NCI-H2107 (cell line): ENCODE results near the gene PRR11.
A peak's percentile ranks its signal among the peaks of the same experiment; 100 is the strongest.
"Not testable (repeated sequence)": the region's sequence is repeated elsewhere in the genome, so short reads cannot be mapped to it uniquely, and the experiment has no call there.

Source experiments
- DNase-seq: peaks from one replicate; lab custom pipeline; 2025; lab: John Stamatoyannopoulos, UW

The PRR11 gene

DNA sequence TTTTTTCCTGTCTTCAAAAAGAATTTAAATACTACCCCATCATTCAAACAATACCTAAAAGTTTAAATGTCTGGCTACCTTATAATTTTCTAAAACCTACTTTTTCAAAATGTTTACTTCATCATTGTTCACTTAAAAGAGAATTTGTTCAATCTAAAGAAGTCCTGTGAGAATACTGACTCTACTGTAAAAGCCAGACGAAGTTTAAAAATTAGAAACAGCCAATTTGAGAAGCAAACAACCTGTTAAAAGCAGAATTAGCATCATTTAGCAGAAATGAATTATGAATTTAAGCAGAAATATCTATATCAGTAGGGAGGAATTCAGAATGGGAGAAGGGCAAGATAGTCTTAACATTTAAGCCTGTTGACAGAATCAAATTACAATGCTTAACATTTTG, 2.6 kb upstream of the PRR11 start:
- no peak for DNase-seq

DNA sequence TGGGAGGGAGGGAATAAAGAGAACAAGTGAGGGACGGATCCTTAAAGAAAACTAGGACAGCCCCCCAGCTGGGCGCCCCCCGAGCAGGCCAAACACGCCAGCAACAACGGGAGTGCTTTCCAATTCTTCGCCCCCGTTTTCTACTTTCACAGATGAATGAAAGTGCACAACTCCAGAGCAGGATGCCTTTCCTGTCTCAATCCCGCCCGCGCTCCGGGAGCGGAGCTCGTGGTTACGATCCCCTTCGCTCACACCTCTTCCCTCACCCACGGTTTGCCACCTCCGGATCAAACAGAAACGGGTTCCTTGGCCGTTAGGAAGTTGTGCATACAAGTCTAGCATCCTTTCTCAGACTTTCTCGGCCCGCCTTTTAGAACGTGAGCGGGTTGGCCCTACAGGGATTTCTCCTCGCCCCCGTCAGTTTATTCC, 1.2 kb upstream of the PRR11 start:
- peak; percentile 25 for DNase-seq

DNA sequence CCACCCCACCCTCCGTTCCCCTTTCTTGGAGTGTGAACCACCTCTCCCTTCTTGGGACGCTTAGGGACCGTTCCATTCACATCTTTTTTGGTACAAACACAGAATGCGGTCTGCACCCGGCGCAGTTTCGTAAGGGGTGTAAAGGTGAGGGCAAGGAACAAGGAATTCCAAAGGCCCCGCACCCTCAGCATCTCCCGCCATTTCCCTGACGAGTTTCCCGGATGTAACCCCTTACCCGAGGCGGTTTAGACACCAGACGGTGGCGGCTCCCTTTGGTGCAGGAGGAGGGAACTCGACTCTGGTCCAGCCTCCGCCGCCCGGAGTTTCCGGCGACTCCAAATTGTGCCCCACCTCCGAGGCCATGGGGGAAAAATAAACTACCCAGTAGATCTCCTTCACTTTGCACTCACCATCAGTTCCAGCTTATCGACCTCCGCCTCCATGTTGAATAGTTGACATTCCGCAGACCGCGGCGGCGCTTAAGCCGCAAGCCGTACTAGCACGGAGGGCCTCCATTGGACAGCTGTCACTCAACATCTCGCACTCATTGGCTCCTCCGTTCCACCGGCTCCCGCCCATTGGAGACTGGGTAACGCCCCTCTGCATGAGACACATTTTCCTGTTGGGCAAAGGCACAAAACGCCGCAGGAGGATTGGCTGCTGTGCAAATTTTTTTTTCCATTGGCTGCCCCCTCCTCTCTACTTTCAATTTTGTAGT, 666 bp upstream of the PRR11 start, which contains the start of gene SKA2:
Gene SKA2, minus strand, starts transcription at position 466 of the 718 bp plus-strand sequence. Its CDS starts 23 bp downstream, at position 443.
- peak; percentile 99 for DNase-seq

DNA sequence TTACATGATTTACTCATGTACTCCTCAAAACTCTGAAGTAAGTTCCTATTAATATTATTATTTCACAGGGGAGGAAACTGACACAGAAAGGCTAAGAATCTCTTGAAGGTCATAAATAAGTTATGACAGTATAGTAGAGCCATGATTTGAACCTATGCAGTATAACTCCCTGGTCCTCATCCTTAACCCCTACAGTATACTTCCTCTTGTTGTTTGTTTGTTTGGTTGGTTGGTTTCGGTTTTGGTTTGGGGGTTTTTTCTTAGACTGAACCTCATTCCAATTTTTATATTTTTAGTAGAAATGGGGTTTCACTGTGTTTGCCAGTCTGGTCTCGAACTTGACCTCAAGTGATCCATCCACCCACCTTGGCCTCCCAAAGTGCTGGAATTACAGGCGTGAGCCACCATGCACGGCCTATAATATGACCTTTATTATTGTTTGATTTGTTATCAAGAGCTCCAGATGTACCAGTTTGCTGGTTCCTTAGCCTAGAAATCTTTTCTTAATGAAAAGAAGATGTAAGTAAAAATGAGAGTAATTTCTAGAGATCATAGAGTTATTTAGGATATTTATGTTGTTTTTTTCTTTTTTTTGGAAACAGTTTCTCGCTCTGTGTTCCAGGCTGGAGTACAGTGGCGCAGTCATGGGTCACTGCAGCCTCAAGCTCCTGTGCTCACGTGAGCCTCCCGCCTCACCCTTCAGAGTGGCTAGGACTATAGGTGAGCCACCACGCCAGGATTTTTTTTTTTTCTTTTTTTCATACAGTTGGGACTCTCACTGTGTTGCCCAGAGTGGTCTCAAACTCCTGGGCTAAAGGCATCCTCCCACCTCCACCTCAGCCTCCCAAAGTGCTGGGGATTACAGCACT, 4.8 kb downstream of the PRR11 start:
- DNase-seq = no peak

DNA sequence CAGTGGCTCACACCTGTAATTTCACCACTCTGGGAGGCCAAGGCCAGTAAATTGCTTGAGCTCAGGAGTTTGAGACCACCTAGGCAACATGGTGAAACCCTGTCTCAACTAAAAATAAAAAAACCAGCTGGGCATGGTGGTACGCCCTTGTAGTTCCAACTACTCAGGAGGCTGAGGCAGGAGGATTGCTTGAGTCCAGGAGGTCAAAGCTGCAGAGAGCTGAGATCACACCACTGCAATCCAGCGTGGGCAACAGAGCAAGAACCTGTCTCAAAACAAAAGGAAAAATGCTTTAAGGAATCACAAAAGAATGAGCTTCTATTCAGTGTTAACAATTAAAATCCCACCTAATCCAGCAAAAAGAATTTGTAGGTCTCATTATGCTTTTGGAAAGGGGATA, 5.9 kb downstream of the PRR11 start:
- DNase-seq = no peak

DNA sequence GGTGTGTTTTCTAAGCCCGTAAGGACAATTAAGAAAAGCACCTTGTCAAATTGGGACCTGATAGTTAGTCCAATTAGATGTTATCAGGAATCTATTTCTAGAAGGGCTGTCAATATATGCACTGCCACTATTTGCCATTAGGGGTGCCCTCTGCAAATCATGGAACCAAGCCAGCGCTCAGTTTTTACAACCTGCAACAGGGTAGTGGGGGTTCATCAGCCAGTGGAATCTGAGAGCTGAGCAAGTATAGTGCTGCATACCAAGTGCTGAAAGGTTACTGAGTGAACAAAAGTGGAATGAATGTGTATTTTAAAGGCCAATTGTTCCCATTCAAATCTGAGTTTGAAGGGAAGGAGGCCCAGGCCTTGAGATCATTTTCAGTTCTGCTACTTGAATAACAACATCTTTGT, 10.4 kb downstream of the PRR11 start:
- DNase-seq = no peak

DNA sequence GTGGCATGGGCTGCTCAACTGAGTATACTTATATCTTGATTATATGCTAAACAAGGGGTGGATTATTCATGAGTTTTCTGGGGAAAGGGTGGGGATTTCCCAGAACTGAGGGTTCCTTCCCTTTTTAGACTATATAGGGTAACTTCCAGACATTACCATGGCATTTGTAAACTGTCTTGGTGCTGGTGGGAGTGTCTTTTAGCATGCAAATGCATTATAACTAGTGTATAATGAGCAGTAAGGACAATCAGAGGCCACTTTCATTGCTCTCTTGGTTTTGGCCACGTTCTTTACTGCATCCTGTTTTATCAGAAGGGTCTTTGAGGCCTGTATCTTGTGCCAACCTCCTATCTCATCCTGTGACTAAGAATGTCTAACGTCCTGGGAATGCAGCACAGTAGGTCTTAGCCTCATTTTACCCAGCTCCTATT, 12.0 kb downstream of the PRR11 start:
- DNase-seq = no peak

DNA sequence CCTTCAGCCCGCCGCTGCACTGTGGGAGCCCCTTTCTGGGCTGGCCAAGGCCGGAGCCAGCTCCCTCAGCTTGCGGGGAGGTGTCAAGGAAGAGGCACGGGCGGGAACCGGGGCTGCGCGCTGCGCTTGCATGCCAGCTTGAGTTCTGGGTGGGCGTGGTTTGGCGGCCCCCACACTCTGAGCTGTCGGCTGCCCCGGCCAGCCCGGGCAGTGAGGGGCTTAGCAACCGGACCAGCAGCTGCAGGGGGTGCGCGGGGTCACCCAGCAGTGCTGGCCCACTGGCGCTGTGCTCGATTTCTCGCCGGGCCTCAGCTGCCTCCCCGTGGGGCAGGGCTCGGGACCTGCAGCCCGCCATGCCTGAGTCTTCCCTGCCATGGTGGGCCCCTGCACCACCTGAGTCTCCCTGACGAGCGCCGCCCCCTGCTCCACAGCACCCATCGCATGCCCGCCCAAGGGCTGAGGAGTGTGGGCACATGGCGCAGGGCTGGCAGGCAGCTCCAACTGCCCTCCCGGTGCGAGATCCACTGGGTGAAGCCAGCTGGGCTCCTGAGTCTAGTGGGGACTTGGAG, 17.0 kb downstream of the PRR11 start:
- DNase-seq = no peak

DNA sequence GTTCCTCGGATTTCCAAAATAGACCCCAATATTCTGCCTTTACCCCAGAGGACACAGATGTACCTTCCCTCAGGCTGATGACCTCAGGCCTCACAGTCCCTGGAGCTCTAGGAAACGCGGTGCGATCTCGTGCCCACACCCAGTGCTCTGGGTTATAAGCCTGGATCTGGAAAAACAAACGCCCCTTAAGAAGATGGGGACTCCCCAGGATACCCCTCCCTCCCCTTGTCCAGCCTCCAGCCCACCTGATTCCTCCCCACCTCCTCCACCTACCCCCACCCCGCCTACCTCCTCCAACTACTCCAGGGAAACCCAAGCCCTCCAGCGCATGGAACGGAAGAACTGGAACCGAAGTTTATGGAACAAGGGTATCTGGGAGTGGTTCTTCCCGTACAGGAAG, 19.1 kb downstream of the PRR11 start:
- no peak for DNase-seq

DNA sequence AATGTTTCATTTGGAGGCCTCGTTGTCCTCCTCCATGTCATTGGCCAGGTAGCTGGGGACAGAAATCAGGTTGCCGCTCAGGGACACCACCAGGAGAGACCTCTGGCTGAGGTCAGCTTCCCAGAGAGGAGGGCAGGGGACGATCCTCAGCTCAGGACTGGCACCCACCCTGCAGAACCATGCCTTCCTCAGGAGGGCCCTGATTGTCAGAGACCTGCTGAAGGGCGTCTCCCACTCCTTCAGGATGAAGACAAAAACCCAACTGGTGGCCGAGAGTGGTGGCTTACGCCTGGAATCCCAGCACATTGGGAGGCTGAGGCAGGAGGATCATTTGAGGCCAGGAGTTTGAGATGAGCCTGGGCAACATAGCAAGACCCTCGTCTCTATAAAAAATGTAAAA, 19.5 kb downstream of the PRR11 start:
- no peak for DNase-seq

DNA sequence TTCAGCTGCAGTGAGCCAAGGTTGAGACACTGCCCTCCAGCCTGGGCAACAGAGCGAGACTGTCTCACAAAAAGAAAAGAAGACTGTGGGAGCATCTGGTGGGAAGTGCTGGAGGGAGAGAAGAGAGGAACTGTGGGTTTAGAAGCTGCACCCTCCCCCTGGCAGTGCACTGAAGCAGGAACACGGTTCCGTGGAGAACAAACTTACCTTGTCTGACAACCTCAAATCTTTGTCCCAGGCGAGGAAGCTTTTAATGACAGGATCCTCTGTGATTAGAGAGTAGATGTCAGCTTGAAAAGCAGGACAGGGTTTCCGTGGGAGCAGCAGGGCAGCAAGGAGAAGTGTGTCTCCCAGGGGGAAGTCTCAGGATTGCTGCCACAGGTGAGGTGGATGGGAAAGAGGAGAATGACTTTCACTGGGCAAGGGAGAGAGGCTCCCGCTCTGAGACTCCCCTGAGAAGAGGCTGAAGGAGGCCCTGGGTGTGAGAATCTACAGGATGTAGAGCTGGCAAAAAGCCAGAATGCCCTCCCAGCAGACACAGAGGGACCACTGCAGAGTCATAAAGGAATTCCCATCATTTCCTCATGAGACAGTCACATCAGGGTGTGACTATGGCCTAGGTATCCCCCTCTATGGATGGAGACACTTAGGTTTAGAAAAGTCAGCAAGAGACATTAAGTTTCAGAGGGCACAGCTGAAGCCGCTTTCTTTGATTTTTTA, 22.9 kb downstream of the PRR11 start:
- no peak for DNase-seq

DNA sequence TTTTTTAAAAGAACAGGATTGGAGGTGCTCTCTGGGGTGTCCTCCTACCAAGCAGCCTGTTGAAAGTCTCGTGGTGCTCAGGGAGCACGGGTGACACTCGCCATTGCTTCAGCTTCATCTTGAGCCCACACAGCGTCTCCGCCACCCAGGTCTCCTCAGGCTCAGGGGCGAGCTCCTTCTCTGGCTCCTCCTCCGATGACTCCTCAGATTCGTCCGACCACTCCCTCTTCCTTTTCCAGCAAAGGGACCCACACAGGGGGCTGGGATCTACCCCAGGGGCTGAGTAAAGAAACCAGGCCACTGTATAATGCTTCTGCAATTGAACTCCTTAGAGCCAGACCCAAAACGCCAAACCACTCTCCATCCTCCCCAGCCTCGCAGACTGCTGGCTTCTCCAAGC, 24.1 kb downstream of the PRR11 start:
- not testable (repeated sequence) for DNase-seq

DNA sequence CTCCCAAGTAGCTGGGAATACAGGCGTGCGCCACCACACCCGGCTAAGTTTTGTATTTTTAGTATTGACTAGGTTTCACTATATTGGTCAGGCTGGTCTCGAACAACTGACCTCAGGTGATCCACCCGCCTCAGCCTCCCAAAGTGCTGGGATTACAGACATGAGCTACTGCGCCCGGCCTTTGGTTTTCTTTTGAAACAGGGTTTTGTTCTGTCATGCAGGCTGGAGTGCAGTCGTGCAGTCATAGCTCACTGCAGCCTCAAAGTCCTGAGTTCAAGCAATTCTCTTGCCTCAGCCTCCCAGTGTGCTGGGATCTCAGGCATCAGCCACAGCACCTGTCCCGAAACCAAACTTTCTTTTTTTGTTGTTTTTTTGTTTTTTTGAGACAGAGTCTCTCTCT, 25.1 kb downstream of the PRR11 start:
- DNase-seq = no peak

DNA sequence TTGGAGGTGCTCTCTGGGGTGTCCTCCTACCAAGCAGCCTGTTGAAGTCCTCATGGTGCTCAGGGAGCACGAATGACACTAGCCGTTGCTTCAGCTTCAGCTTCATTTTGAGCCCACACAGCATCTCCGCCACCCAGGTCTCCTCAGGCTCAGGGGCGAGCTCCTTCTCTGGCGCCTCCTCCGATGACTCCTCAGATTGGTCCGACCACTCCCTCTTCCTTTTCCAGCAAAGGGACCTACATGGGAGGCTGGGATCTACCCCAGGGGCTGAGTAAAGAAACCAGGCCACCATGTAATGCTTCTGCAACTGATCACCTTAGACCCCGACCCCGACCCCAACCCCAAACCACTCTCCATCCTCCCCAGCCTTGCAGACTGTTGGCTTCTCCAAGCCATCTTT, 25.9 kb downstream of the PRR11 start:
- no peak for DNase-seq

DNA sequence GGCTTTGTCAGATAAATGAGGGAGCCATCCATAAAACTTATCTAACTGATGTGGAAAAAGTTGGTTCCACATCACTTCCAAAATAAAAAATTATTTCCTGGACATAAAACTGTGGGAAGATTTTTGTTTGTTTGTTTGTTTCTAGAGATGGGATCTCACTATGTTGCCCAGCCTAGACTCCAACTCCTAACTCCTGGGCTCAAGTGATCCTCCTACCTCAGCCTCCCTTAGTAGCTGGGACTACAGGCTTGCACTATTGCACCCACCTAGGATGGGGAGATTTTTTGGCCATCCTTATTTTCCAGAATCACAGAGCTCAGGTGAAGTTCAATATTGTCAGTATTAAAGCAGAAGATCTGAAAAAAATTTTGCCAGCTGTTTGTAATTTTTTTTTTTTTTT, 30.5 kb downstream of the PRR11 start:
- no peak for DNase-seq

DNA sequence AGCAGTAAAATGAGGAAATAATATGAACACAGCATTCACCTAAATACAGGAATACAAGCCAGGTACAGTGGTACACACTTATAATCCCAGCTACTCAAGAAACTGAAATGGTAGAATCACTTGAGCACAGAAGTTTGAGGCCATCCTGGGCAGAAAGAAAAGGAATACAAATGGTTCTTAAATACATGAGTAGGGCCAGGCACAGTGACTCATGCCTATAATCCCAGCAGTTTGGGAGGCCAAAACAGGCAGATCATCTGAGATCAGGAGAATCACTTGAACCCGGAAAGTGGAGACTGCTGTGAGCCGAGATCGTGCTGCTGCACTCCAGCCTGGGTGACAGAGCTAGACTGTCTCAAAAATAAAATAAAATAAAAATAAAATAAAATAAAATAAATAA, 31.3 kb downstream of the PRR11 start:
- no peak for DNase-seq

DNA sequence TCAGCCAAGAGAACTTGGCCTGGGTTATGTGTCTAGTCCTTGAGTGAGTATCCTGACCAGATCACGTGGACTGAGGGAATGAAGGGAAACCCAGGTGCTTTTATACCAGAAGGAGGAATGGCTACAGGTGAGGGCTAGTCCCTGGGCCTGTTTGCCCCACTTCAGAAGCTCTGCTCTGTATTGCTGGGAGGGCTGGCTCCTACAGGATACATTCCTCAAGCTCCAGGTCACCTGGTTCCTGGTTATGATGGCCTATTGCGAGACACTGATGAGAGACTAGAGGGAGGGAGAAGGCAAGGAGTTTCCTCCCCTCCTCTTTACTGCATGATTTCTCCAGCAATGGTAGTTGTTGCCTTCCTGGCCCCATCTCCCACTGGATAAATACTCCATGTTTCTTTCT, 35.3 kb downstream of the PRR11 start:
- DNase-seq = no peak

DNA sequence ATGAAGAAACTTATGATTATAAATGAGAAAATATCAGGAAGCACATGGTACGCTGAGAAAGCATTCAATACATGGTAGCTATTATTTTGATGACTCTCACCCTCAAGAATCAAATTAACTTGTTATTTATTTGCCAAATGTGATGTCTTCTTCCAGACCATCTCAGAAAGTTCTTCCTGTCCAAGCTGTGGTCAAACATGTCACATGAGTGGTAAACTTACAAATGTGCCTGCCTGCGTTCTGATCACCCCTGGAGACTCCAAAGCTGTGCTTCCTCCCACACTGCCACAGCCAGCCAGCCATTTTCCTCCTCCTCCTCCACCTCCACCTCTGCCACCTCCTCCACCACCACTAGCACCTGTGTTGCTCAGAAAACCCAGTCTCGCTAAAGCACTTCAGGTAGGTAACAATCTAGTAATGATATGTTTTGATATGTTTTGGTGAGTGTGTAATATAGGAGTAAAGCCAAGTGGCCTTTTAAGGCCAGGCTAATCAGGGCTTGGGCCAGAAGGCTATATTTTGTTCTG, 37.9 kb downstream of the PRR11 start:
- DNase-seq = no peak

DNA sequence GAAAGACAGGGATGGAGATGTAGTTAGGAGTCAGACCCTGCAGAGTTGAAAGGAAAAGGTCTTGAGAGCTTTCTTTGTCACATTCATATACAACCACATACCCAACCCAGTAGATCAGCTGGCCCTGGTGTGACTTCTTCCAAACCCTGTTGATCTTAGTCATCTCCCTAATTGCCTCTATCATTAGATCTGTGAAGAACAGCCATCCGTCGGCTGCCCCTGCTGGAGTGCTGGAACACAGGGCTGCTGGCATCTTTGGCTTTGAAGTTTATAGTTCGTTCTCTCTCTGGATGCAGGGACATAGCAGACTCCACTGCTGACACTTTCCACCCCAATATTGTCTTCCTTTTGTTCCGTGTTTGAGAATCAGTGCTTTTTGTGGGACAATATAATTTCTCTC, 43.9 kb downstream of the PRR11 start:
- no peak for DNase-seq

DNA sequence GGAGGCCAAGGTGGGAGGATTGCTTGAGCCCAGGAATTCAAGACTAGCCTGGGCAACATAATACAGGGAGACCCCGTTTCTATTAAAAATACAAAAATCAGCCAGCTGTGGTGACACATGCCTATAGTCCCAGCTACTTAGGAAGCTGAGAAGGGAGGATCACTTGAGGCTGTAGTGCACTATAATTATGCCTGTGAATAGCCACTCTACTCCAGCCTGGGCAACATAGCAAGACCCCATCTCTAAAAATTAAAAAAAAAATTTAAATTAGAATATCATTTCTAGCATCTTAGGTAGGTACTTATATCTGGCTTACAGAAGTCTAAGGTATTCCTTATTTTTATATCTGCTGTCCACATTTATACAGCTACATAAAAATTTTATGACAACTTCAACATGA, 46.8 kb downstream of the PRR11 start:
- DNase-seq = no peak

DNA sequence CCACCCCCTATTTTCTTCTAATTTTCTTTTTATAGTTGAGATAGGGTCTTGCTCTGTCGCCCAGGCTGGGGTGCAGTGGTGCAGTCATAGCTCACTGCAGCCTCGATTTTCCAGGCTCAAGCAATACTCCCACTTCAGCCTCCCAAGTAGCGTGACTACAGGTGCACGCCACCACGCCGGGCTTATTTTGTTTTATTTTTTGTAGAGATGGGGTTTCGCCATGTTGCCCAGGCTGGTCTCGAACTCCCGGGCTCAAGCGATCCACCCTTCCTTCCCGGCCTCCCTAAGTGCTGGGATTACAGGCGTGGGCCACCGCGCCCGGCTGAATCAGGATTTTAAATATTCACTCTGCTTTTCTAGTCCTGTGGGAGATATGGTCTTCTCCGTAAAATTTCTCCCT, 63.8 kb downstream of the PRR11 start:
- no peak for DNase-seq

DNA sequence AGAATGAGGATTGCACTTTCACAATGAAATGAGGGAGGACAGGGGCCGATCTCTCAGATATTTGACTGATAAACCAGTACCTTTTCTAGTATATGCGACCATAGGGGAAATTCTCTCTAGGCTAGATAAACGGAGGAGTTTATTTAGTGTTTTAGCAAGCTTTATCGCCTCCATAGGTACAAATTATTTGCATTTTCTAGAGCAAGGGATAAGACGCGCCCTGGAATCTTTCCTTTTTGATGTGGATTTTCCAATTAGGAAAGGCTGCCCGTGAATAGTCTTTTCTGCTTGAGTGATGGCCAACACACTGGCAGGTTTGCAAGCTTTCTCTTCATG, 64.4 kb downstream of the PRR11 start:
- DNase-seq = no peak
